Measurements from ENCODE around the gene MCHR2.

DNA sequence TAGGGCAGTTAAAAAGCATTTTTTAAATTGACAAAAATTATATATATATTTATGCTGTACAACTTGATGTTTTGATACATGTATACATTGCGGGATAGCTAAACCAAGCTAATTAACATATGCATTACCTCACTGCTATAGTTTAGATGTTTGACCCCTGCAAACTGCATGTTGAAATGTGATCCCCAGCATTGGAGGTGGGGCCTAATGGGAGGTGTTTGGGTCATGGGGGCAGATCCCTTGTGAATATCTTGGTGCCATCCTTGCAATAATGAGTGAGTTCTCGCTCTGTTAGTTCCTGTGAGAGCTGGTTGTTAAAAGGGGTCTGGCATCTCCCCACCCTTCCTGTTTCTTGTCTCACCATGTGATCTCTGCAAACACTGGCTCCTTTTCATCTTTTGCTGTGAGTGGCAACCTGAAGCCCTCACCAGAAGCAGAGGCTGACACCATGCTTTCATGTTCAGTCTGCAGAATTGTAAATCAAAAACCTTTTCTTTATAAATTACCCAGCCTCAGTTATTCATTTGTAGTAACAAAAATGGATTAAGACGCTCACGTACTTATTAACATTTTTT lies 111.8 kb downstream of the MCHR2 start:
- TF ChIP-seq, protein P1, sequence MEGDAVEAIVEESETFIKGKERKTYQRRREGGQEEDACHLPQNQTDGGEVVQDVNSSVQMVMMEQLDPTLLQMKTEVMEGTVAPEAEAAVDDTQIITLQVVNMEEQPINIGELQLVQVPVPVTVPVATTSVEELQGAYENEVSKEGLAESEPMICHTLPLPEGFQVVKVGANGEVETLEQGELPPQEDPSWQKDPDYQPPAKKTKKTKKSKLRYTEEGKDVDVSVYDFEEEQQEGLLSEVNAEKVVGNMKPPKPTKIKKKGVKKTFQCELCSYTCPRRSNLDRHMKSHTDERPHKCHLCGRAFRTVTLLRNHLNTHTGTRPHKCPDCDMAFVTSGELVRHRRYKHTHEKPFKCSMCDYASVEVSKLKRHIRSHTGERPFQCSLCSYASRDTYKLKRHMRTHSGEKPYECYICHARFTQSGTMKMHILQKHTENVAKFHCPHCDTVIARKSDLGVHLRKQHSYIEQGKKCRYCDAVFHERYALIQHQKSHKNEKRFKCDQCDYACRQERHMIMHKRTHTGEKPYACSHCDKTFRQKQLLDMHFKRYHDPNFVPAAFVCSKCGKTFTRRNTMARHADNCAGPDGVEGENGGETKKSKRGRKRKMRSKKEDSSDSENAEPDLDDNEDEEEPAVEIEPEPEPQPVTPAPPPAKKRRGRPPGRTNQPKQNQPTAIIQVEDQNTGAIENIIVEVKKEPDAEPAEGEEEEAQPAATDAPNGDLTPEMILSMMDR (IDR thresholded peaks at IDR 0.05 in 2 of 3, conservative IDR thresholded peaks at IDR 0.05 in 1 of 3; ENCODE audit: borderline replicate concordance in 1 of 3, insufficient read depth in 1 of 3, low read depth in 2 of 3, low read length in 2 of 3), result no peak
- TF ChIP-seq JUND (IDR thresholded peaks at IDR 0.05) (no peak), POLR2A (IDR thresholded peaks at IDR 0.05; ENCODE audit: borderline replicate concordance, extremely low read depth, insufficient read depth, insufficient read length) (no peak), SP1 (IDR thresholded peaks at IDR 0.05; ENCODE audit: low read depth) (no peak), POLR2AphosphoS5 (IDR thresholded peaks at IDR 0.05; ENCODE audit: low read depth, low read length) (no peak), ZNF274 (IDR thresholded peaks at IDR 0.05; ENCODE audit: low read depth, low read length) (no peak), FOSL1 (IDR thresholded peaks at IDR 0.05; ENCODE audit: low read depth) (no peak), YY1 (IDR thresholded peaks at IDR 0.05; ENCODE audit: extremely low read depth, insufficient replicate concordance, low read depth, low read length) (no peak)
- TF ChIP-seq, protein P2, sequence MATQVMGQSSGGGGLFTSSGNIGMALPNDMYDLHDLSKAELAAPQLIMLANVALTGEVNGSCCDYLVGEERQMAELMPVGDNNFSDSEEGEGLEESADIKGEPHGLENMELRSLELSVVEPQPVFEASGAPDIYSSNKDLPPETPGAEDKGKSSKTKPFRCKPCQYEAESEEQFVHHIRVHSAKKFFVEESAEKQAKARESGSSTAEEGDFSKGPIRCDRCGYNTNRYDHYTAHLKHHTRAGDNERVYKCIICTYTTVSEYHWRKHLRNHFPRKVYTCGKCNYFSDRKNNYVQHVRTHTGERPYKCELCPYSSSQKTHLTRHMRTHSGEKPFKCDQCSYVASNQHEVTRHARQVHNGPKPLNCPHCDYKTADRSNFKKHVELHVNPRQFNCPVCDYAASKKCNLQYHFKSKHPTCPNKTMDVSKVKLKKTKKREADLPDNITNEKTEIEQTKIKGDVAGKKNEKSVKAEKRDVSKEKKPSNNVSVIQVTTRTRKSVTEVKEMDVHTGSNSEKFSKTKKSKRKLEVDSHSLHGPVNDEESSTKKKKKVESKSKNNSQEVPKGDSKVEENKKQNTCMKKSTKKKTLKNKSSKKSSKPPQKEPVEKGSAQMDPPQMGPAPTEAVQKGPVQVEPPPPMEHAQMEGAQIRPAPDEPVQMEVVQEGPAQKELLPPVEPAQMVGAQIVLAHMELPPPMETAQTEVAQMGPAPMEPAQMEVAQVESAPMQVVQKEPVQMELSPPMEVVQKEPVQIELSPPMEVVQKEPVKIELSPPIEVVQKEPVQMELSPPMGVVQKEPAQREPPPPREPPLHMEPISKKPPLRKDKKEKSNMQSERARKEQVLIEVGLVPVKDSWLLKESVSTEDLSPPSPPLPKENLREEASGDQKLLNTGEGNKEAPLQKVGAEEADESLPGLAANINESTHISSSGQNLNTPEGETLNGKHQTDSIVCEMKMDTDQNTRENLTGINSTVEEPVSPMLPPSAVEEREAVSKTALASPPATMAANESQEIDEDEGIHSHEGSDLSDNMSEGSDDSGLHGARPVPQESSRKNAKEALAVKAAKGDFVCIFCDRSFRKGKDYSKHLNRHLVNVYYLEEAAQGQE (IDR thresholded peaks at IDR 0.05; ENCODE audit: low read depth), result no peak
